Breast epithelium (tissue), 3 donors: ENCODE results near the gene TREML4.

Source experiments
- CTCF ChIP-seq, 3 donors: fragments of 450-650 bp; IDR thresholded peaks; one replicate each; pipeline ENCODE4 v1.5.1; 2016 to 2017; ENCODE audit warnings: antibody characterized with exemption in 3 of 3, mild to moderate bottlenecking in 3 of 3, moderate library complexity in 3 of 3
- POLR2A ChIP-seq: fragments of 450-650 bp; IDR thresholded peaks from one replicate; pipeline ENCODE4 v1.6.1; 2016; ENCODE audit warnings: antibody characterized with exemption, mild to moderate bottlenecking, moderate library complexity
- POLR2AphosphoS5 ChIP-seq, 3 donors: sonication (generic); formaldehyde crosslinking; IDR thresholded peaks; one replicate each; pipeline ENCODE4 v1.6.1; 2017; ENCODE audit warnings: antibody characterized with exemption in 3 of 3

GRCh38 chr6:41266541-41266940 is 38.4 kb downstream of the TREML4 start:
- TF ChIP-seq POLR2A: no peak
- TF ChIP-seq CTCF (IDR thresholded peaks at IDR 0.05): no peak
- no peak for TF ChIP-seq POLR2AphosphoS5 (IDR thresholded peaks at IDR 0.05)
